ENCODE results near the gene ACCS. TPM values are rescaled to one million over a fixed set of nuclear protein-coding genes. Genes with fewer than 3 reads are reported as not detected.

Gene ACCS
- total and polyA plus RNA-seq, 2 donors (not counting 3 experiments of a cell fraction or from before 2014, with no cell fraction given) = 8.6 to 22.7 TPM

GRCh38 chr11:44046182-44046581, 19.9 kb upstream of the ACCS start:
- H3K9me1 ChIP-seq (replicated peaks; ENCODE audit: control insufficient read depth, extremely low read depth, insufficient read depth, low read length) = no peaks in the 10 kb centered on the region
- no peak overlapping the region for H3K27ac ChIP-seq (ENCODE audit: insufficient read depth, low read depth, low read length)
- ChIA-PET CTCF (interaction anchor here (1.7 kb wide), 1 partner anchor 101 kb away, joined by 4 read pairs; no protein-coding TSS in a partner anchor), POLR2A (no interaction called here)
- H3K4me3 ChIP-seq (replicated peaks in 1 of 3; ENCODE audit: insufficient read depth in 1 of 3, low read depth in 1 of 3, low read length in 3 of 3) = no peak overlapping the region
- H2AFZ ChIP-seq (ENCODE audit: low read depth, low read length) = no peak overlapping the region
- FAIRE-seq (no peak), DNase-seq (ENCODE audit: low read depth, low spot score) (no peak)
- dilution Hi-C loops (cut with MboI; ENCODE audit: extremely low pct_ligation_motif_present, low sequenced_read_pairs) (no loop called here), intact Hi-C loops (cut with micrococcal nuclease) (no loop called here)
- no peaks in the 10 kb centered on the region for H4K20me1 ChIP-seq (replicated peaks; ENCODE audit: control insufficient read depth, extremely low read depth, insufficient read depth, low read length)
- no peak overlapping the region for H3K4me2 ChIP-seq (ENCODE audit: insufficient read depth, low read length)
- H3K36me3 ChIP-seq (ENCODE audit: control insufficient read depth in 2 of 2, extremely low read depth in 1 of 2, insufficient read depth in 2 of 2, low read length in 2 of 2) = no peaks in the 10 kb centered on the region
- peaks cover 11 to 12% of the 10 kb centered on the region in 2 experiments for H3K27me3 ChIP-seq (ENCODE audit: control insufficient read depth in 2 of 2, insufficient read depth in 2 of 2, low read length in 2 of 2)
- no peaks in the 10 kb centered on the region for H3K9me3 ChIP-seq (replicated peaks; ENCODE audit: control insufficient read depth, insufficient read depth, low read length)
- no peaks in the 10 kb centered on the region for H3K4me1 ChIP-seq (ENCODE audit: control insufficient read depth, extremely low read depth, insufficient read depth, low read length)
- no peak overlapping the region for H3K9ac ChIP-seq (replicated peaks; ENCODE audit: extremely low read depth, insufficient read depth, low read length)
- BruUV-seq (replicated peaks) = no TSS peak
- TF ChIP-seq JUN (IDR thresholded peaks at IDR 0.05; ENCODE audit: borderline replicate concordance, insufficient read depth, insufficient read length, low read depth) (no peak), GATA2 (IDR thresholded peaks at IDR 0.05; ENCODE audit: insufficient read depth, insufficient read length, low read depth, low read length) (no peak), MYC (IDR thresholded peaks at IDR 0.05; ENCODE audit: low read depth, low read length) (no peak), EZH2 (IDR thresholded peaks at IDR 0.05; ENCODE audit: borderline replicate concordance, low read depth, low read length, severe bottlenecking) (no peak), POLR2AphosphoS5 (IDR thresholded peaks at IDR 0.05; ENCODE audit: insufficient read depth, low read depth, low read length) (no peak)
- TF ChIP-seq, protein P1, sequence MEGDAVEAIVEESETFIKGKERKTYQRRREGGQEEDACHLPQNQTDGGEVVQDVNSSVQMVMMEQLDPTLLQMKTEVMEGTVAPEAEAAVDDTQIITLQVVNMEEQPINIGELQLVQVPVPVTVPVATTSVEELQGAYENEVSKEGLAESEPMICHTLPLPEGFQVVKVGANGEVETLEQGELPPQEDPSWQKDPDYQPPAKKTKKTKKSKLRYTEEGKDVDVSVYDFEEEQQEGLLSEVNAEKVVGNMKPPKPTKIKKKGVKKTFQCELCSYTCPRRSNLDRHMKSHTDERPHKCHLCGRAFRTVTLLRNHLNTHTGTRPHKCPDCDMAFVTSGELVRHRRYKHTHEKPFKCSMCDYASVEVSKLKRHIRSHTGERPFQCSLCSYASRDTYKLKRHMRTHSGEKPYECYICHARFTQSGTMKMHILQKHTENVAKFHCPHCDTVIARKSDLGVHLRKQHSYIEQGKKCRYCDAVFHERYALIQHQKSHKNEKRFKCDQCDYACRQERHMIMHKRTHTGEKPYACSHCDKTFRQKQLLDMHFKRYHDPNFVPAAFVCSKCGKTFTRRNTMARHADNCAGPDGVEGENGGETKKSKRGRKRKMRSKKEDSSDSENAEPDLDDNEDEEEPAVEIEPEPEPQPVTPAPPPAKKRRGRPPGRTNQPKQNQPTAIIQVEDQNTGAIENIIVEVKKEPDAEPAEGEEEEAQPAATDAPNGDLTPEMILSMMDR (IDR thresholded peaks at IDR 0.05; ENCODE audit: extremely low read depth in 1 of 2, insufficient read depth in 1 of 2, low read depth in 1 of 2, low read length in 2 of 2) = no peak
- H3K79me2 ChIP-seq (ENCODE audit: control insufficient read depth, insufficient read depth, low read length) = no peaks in the 10 kb centered on the region
